KOPT-K1 (cell line): ENCODE results near the gene TBC1D22B.
"Not testable (repeated sequence)": the region's sequence is repeated elsewhere in the genome, so short reads cannot be mapped to it uniquely, and the experiment has no call there.

Experiments used
- H3K27ac ChIP-seq: fragments of 200-600 bp; sonication (generic); 2 replicates; pipeline ENCODE4 v1.5.1; 2016; ENCODE audit warnings: antibody characterized with exemption, mild to moderate bottlenecking, low read depth, low read length; ENCODE audit not compliant: poor library complexity, severe bottlenecking
- H3K36me3 ChIP-seq: fragments of 200-600 bp; sonication (generic); 2 replicates; pipeline ENCODE4 v1.5.1; 2017; ENCODE audit warnings: antibody characterized with exemption, mild to moderate bottlenecking, low read length, moderate library complexity; ENCODE audit not compliant: insufficient read depth
- H3K9me3 ChIP-seq: fragments of 200-600 bp; sonication (generic); 2 replicates; pipeline ENCODE4 v1.5.1; 2017; ENCODE audit warnings: antibody characterized with exemption, low read length, mild to moderate bottlenecking; ENCODE audit not compliant: insufficient read depth, poor library complexity, severe bottlenecking

TBC1D22B gene

GRCh38 chr6:37313723-37314486, 56.3 kb downstream of the TBC1D22B start:
- H3K36me3 ChIP-seq = peaks cover 74% of the 10 kb centered on the region

GRCh38 chr6:37314487-37315156, 57.0 kb downstream of the TBC1D22B start:
- peaks cover 75% of the 10 kb centered on the region for H3K36me3 ChIP-seq
- H3K27ac ChIP-seq = peak overlapping the region; percentile 52

More at GRCh38 chr6:37313723-37314486, 56.3 kb downstream of the TBC1D22B start:
- Histone ChIP-seq H3K27ac (peak overlapping the region; percentile 52), H3K9me3 (no peaks in the 10 kb centered on the region)

GRCh38 chr6:37315157-37315515, 57.6 kb downstream of the TBC1D22B start:
- peaks cover 80% of the 10 kb centered on the region for H3K36me3 ChIP-seq
- H3K9me3 ChIP-seq = no peaks in the 10 kb centered on the region
- H3K27ac ChIP-seq = peak overlapping the region; percentile 52

More at GRCh38 chr6:37314487-37315156, 57.0 kb downstream of the TBC1D22B start:
- no peaks in the 10 kb centered on the region for H3K9me3 ChIP-seq

- Histone ChIP-seq H3K9me3 (no peaks in the 10 kb centered on the region), H3K36me3 (peaks cover 89% of the 10 kb centered on the region), H3K27ac (no peak overlapping the region)
Measured at GRCh38 chr6:37316071-37316470, 58.5 kb downstream of the TBC1D22B start.

- peaks cover 100% of the 10 kb centered on the region for H3K36me3 ChIP-seq
- H3K27ac ChIP-seq = no peak overlapping the region
- no peaks in the 10 kb centered on the region for H3K9me3 ChIP-seq
Measured at GRCh38 chr6:37317312-37318038, 59.9 kb downstream of the TBC1D22B start.

- Histone ChIP-seq H3K36me3 (peaks cover 100% of the 10 kb centered on the region), H3K27ac (no peak overlapping the region), H3K9me3 (no peaks in the 10 kb centered on the region)
Measured at GRCh38 chr6:37319156-37319555, 61.6 kb downstream of the TBC1D22B start.

- Histone ChIP-seq H3K9me3 (no peaks in the 10 kb centered on the region), H3K27ac (no peak overlapping the region), H3K36me3 (peaks cover 96% of the 10 kb centered on the region)
Measured at GRCh38 chr6:37319856-37320480, 62.4 kb downstream of the TBC1D22B start.

GRCh38 chr6:37320646-37321045, 63.1 kb downstream of the TBC1D22B start:
- Histone ChIP-seq H3K27ac (no peak overlapping the region), H3K9me3 (no peaks in the 10 kb centered on the region), H3K36me3 (peaks cover 89% of the 10 kb centered on the region)

- Histone ChIP-seq H3K36me3 (peaks cover 84% of the 10 kb centered on the region), H3K27ac (no peak overlapping the region), H3K9me3 (no peaks in the 10 kb centered on the region)
Measured at GRCh38 chr6:37321101-37321500, 63.5 kb downstream of the TBC1D22B start.

GRCh38 chr6:37321516-37322415, 64.2 kb downstream of the TBC1D22B start:
- H3K27ac ChIP-seq = no peak overlapping the region
- peaks cover 78% of the 10 kb centered on the region for H3K36me3 ChIP-seq
- no peaks in the 10 kb centered on the region for H3K9me3 ChIP-seq

GRCh38 chr6:37323580-37323979, 66.0 kb downstream of the TBC1D22B start:
- no peak overlapping the region for H3K27ac ChIP-seq
- H3K36me3 ChIP-seq = peaks cover 64% of the 10 kb centered on the region
- H3K9me3 ChIP-seq = no peaks in the 10 kb centered on the region

GRCh38 chr6:37324131-37325033, 66.8 kb downstream of the TBC1D22B start:
- Histone ChIP-seq H3K9me3 (no peaks in the 10 kb centered on the region), H3K27ac (no peak overlapping the region), H3K36me3 (peaks cover 60% of the 10 kb centered on the region)

- not testable (repeated sequence) for H3K27ac ChIP-seq, H3K9me3 ChIP-seq
- H3K36me3 ChIP-seq = peaks cover 58% of the 10 kb centered on the region
Measured at GRCh38 chr6:37330345-37330744, 72.8 kb downstream of the TBC1D22B start.
